ENCODE measurements around the gene MS4A14. TPM values are rescaled to one million over a fixed set of nuclear protein-coding genes. Genes with fewer than 3 reads are reported as not detected.
"Not testable (repeated sequence)": the region's sequence is repeated elsewhere in the genome, so short reads cannot be mapped to it uniquely, and the experiment has no call there.

Gene MS4A14
- total and polyA plus RNA-seq, 7 donors: 0.03 to 1.3 (median 0.14) TPM

GRCh38 chr11:60447070-60447469, 50.8 kb downstream of the MS4A14 start:
- H3K4me3 ChIP-seq: no peak overlapping the region
- no peaks in the 10 kb centered on the region for H3K36me3 ChIP-seq (ENCODE audit: insufficient read depth in 1 of 2, low read depth in 1 of 2)
- ATAC-seq (no peak), DNase-seq (no peak)
- intact Hi-C loops (cut with DNase I): no loop called here
- no peaks in the 10 kb centered on the region for H3K27me3 ChIP-seq (ENCODE audit: insufficient read depth in 3 of 3, low read length in 2 of 3)
- no peaks in the 10 kb centered on the region for H3K4me1 ChIP-seq
- TF ChIP-seq CTCF (IDR thresholded peaks at IDR 0.05): no peak
- no peak overlapping the region for H3K27ac ChIP-seq
- no peaks in the 10 kb centered on the region for H3K9me3 ChIP-seq

- intact Hi-C loops (cut with DNase I): no loop called here
- no peaks in the 10 kb centered on the region for H3K4me1 ChIP-seq
- no peaks in the 10 kb centered on the region for H3K36me3 ChIP-seq (ENCODE audit: insufficient read depth in 1 of 2, low read depth in 1 of 2)
- H3K27ac ChIP-seq: no peak overlapping the region
- no peak overlapping the region for H3K4me3 ChIP-seq
- DNase-seq (no peak), ATAC-seq (no peak)
- H3K9me3 ChIP-seq: no peaks in the 10 kb centered on the region
- H3K27me3 ChIP-seq (ENCODE audit: insufficient read depth in 3 of 3, low read length in 2 of 3): no peaks in the 10 kb centered on the region
- no peak for TF ChIP-seq CTCF (IDR thresholded peaks at IDR 0.05)
Observed at GRCh38 chr11:60447846-60448245, 51.6 kb downstream of the MS4A14 start.

- 92 to 97% (median 95%) methylated on average over 16 to 32 of the region's 32 CpGs for WGBS, 3 donors
- H3K27me3 ChIP-seq (ENCODE audit: insufficient read depth in 3 of 3, low read length in 2 of 3); H3K9me3 ChIP-seq; intact Hi-C loops (cut with DNase I); DNase-seq; H3K36me3 ChIP-seq (ENCODE audit: insufficient read depth in 1 of 2, low read depth in 1 of 2); H3K4me3 ChIP-seq; H3K4me1 ChIP-seq; ATAC-seq; H3K27ac ChIP-seq: not testable (repeated sequence)
Observed at GRCh38 chr11:60451185-60451584, 54.9 kb downstream of the MS4A14 start.

- no peak for TF ChIP-seq CTCF (IDR thresholded peaks at IDR 0.05)
- no peak for ATAC-seq
Observed at GRCh38 chr11:60454212-60454611, 58.0 kb downstream of the MS4A14 start.

GRCh38 chr11:60455531-60456042, 59.3 kb downstream of the MS4A14 start, which contains the start of gene MS4A1:
TSS of gene MS4A1 (plus strand) at chr11:60455847. CDS start at chr11:60462375, 6,528 bp downstream.
- no peak for DNase-seq
- Histone ChIP-seq H3K27ac (no peak within 1 kb of the TSS), H3K27me3 (ENCODE audit: insufficient read depth in 3 of 3, low read length in 2 of 3) (no peaks in the 10 kb centered on the region), H3K4me1 (no peaks in the 10 kb centered on the region), H3K36me3 (ENCODE audit: insufficient read depth in 1 of 2, low read depth in 1 of 2) (no peaks in the 10 kb centered on the region), H3K9me3 (no peaks in the 10 kb centered on the region), H3K4me3 (no peak within 1 kb of the TSS)
- no peak for ATAC-seq
- no peak for TF ChIP-seq CTCF (IDR thresholded peaks at IDR 0.05)
- intact Hi-C loops (cut with DNase I): no loop called here
- 63 to 68% (median 64%) methylated on average over 4 of the region's 4 CpGs for WGBS, 3 donors

More at GRCh38 chr11:60454212-60454611, 58.0 kb downstream of the MS4A14 start:
- Histone ChIP-seq H3K4me1 (no peaks in the 10 kb centered on the region), H3K4me3 (no peak overlapping the region), H3K36me3 (ENCODE audit: insufficient read depth in 1 of 2, low read depth in 1 of 2) (no peaks in the 10 kb centered on the region), H3K9me3 (no peaks in the 10 kb centered on the region), H3K27ac (no peak overlapping the region), H3K27me3 (ENCODE audit: insufficient read depth in 3 of 3, low read length in 2 of 3) (no peaks in the 10 kb centered on the region)
- no peak for DNase-seq
- intact Hi-C loops (cut with DNase I): no loop called here
